Transverse colon (tissue), 4 donors: ENCODE measurements around the gene WRNIP1. TPM values are rescaled to one million over a fixed set of nuclear protein-coding genes. Genes with fewer than 3 reads are reported as not detected.

Experiments
- DNase-seq: peaks from one replicate; pipeline ENCODE4 v3.0.0-alpha.2; 2019
- H3K27ac ChIP-seq, 4 donors: fragments of 200-600 bp; sonication (generic); 2 replicates each; pipeline ENCODE4 v1.5.1; 2016 to 2018; ENCODE audit warnings: inconsistent platforms in 4 of 4
- H3K27me3 ChIP-seq: fragments of 200-600 bp; sonication (generic); 2 replicates; pipeline ENCODE4 v1.5.1; 2017; ENCODE audit warnings: inconsistent platforms
- H3K36me3 ChIP-seq, 4 donors: fragments of 200-600 bp; sonication (generic); 2 replicates each; pipeline ENCODE4 v1.5.1; 2017 to 2019; ENCODE audit warnings: inconsistent platforms in 4 of 4
- H3K4me1 ChIP-seq, 4 donors: fragments of 200-600 bp; sonication (generic); 2 replicates each; pipeline ENCODE4 v1.5.1; 2017 to 2020; ENCODE audit warnings: inconsistent platforms in 4 of 4
- H3K4me3 ChIP-seq, 4 donors: fragments of 200-600 bp; sonication (generic); 1 replicate in 1 of 4; 2 replicates in 3 of 4; pipeline versions ENCODE4 v1.5.1 to v1.6.1; 2017 to 2019; ENCODE audit warnings: inconsistent platforms in 4 of 4
- H3K9me3 ChIP-seq, 2 donors: fragments of 200-600 bp; sonication (generic); 2 replicates each; pipeline ENCODE4 v1.5.1; 2017 to 2019; ENCODE audit warnings: inconsistent platforms in 2 of 2
- EP300 ChIP-seq: sonication (generic); formaldehyde crosslinking; IDR thresholded peaks from one replicate; pipeline ENCODE4 v1.6.1; 2017; ENCODE audit warnings: antibody characterized with exemption, low read depth
- POLR2A ChIP-seq: fragments of 450-650 bp; IDR thresholded peaks from one replicate; pipeline ENCODE4 v1.6.1; 2016; ENCODE audit warnings: antibody characterized with exemption, mild to moderate bottlenecking, moderate library complexity
- POLR2AphosphoS5 ChIP-seq, 3 donors: sonication (generic); formaldehyde crosslinking; IDR thresholded peaks; one replicate each; pipeline ENCODE4 v1.6.1; 2016; ENCODE audit warnings: antibody characterized with exemption in 3 of 3
- in situ Hi-C, 4 donors: fragments of 200-750 bp; cut with MboI; loops; one replicate each; pipeline versions ENCODE4 v1.15.0 to v1.15.1; 2017; ENCODE audit warnings: low sequenced_read_pairs in 3 of 4, low pct_ligation_motif_present in 1 of 4, low pct_unique_long_range_greater_than_20kb in 1 of 4
- intact Hi-C: fragments of 100-400 bp; cut with DNase I; formaldehyde crosslinking; loops from one replicate; pipeline ENCODE4 v1.15.1; 2023; ENCODE audit warnings: low total_unique reads
- total RNA-seq, 4 donors: library from RNA; depleted of rRNA; stranded (reverse); fragments of >200 nt; gene quantifications; one replicate each; pipeline ENCODE4 v1.1.0, GENCODE V29; 2016
- TF ChIP-seq, protein P1 (sequence below), 5 experiments: fragments of 200-600 bp in 3 of 5; fragments of 450-650 bp in 2 of 5; sonication (generic) in 3 of 5; IDR thresholded peaks; 1 replicate in 2 of 5; 2 replicates in 3 of 5; pipeline ENCODE4 v1.5.1; 2016 to 2017; ENCODE audit warnings: antibody characterized with exemption in 5 of 5, inconsistent platforms in 3 of 5, mild to moderate bottlenecking in 2 of 5, moderate library complexity in 1 of 5

WRNIP1 gene
- total RNA-seq, 4 donors from 2014 or later: 58.3 to 105 (median 65.8) TPM

DNA sequence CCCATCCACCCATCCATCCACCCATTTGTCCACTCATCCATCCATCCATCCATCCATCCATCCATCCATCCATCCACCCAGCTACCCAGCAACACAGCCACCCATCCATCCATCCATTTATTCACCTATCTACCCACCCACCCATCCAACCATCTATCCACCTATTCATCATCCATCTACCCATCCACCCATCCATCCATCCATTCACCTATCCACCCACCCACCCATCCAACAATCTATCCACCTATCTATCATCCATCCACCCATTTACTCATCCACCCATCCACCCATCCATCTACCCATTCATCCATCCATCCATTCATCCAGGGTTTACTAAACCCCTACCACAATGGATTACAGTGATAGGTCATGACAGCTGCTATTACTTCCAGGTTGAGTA is 69.1 kb downstream of the WRNIP1 start:
- in situ Hi-C loops: no loop called here
- intact Hi-C loops: no loop called here
- DNase-seq: no peak

More for the DNA sequence above, 69.1 kb downstream of the WRNIP1 start:
- no peak for TF ChIP-seq POLR2AphosphoS5 (IDR thresholded peaks at IDR 0.05)
- TF ChIP-seq, protein P1, sequence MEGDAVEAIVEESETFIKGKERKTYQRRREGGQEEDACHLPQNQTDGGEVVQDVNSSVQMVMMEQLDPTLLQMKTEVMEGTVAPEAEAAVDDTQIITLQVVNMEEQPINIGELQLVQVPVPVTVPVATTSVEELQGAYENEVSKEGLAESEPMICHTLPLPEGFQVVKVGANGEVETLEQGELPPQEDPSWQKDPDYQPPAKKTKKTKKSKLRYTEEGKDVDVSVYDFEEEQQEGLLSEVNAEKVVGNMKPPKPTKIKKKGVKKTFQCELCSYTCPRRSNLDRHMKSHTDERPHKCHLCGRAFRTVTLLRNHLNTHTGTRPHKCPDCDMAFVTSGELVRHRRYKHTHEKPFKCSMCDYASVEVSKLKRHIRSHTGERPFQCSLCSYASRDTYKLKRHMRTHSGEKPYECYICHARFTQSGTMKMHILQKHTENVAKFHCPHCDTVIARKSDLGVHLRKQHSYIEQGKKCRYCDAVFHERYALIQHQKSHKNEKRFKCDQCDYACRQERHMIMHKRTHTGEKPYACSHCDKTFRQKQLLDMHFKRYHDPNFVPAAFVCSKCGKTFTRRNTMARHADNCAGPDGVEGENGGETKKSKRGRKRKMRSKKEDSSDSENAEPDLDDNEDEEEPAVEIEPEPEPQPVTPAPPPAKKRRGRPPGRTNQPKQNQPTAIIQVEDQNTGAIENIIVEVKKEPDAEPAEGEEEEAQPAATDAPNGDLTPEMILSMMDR (IDR thresholded peaks at IDR 0.05): no peak
- no peak for TF ChIP-seq EP300
- no peak for TF ChIP-seq POLR2A
- no peak overlapping the region for H3K27ac ChIP-seq
- peaks cover 0 to 36% (median 14%) of the 10 kb centered on the region in 4 donors for H3K4me1 ChIP-seq
- H3K36me3 ChIP-seq: peaks cover 0 to 45% (median 22%) of the 10 kb centered on the region in 4 donors
- no peaks in the 10 kb centered on the region for H3K9me3 ChIP-seq
- H3K4me3 ChIP-seq: no peak overlapping the region
- H3K27me3 ChIP-seq: no peaks in the 10 kb centered on the region

Other genes with a start within 250 kb of the WRNIP1 start
- under 1 TPM; 0.41 to 0.79 (median 0.67) TPM for gene MYLK4, start 14.5 kb upstream of the WRNIP1 start, total RNA-seq
- gene SERPINB1, start 76.5 kb downstream of the WRNIP1 start, total RNA-seq: 100 to 1,000 TPM in 2 of 4 donors, 10 to 100 TPM in 2; 22.3 to 140 (median 88.4) TPM
- 1 to 10 TPM; 1.4 to 8.7 (median 6.1) TPM for gene SERPINB9, start 137.9 kb downstream of the WRNIP1 start, total RNA-seq
- 100 to 1,000 TPM; 134 to 276 (median 170) TPM for gene SERPINB6, start 206.2 kb downstream of the WRNIP1 start, total RNA-seq
- gene NQO2, start 234.5 kb downstream of the WRNIP1 start, total RNA-seq: 1 to 10 TPM in 3 of 4 donors, under 1 TPM in 1; 1.00 to 9.7 (median 7.2) TPM